OCI-LY1 (cell line): ENCODE results near the gene MAPK7.

Experiments used
- H2AFZ ChIP-seq: fragments of 200-600 bp; sonication (generic), shearing (Covaris generic); 2 replicates; pipeline ENCODE4 v1.6.0; 2014; ENCODE audit warnings: antibody characterized with exemption, mild to moderate bottlenecking, low read length
- H3F3A ChIP-seq: fragments of 200-600 bp; sonication (generic), shearing (Covaris generic); 2 replicates; pipeline ENCODE4 v1.6.0; 2014; ENCODE audit warnings: mild to moderate bottlenecking, antibody characterized with exemption, low read length, moderate library complexity; ENCODE audit not compliant: insufficient read depth
- H3K27ac ChIP-seq: fragments of 200-600 bp; sonication (generic); 2 replicates; pipeline ENCODE4 v1.5.1; 2014; ENCODE audit warnings: low read length, mixed run types, mild to moderate bottlenecking, low read depth; ENCODE audit not compliant: poor library complexity, severe bottlenecking
- H3K27me3 ChIP-seq: fragments of 200-600 bp; sonication (generic); 2 replicates; pipeline ENCODE4 v1.6.0; 2014; ENCODE audit warnings: antibody characterized with exemption, mild to moderate bottlenecking, low read length, moderate library complexity; ENCODE audit not compliant: insufficient read depth
- H3K36me3 ChIP-seq: fragments of 200-600 bp; sonication (generic); 2 replicates; pipeline ENCODE4 v1.6.1; 2014; ENCODE audit warnings: mild to moderate bottlenecking, antibody characterized with exemption, low read length, moderate library complexity, mixed read lengths; ENCODE audit not compliant: insufficient read depth
- H3K4me1 ChIP-seq: fragments of 200-600 bp; sonication (generic); 2 replicates; pipeline ENCODE4 v1.5.1; 2014; ENCODE audit warnings: mild to moderate bottlenecking, low read length, moderate library complexity; ENCODE audit not compliant: insufficient read depth, severe bottlenecking
- H3K4me2 ChIP-seq: fragments of 200-600 bp; sonication (generic), shearing (Covaris generic); 2 replicates; pipeline ENCODE4 v1.6.1; 2014; ENCODE audit warnings: low read length
- H3K4me3 ChIP-seq: fragments of 200-600 bp; sonication (generic); 2 replicates; pipeline ENCODE4 v1.5.1; 2014; ENCODE audit warnings: low read length, low read depth, mild to moderate bottlenecking, mixed read lengths; ENCODE audit not compliant: poor library complexity, severe bottlenecking
- H3K79me2 ChIP-seq: fragments of 200-600 bp; shearing (Covaris generic); 2 replicates; pipeline ENCODE4 v1.6.1; 2016; ENCODE audit warnings: mixed run types, low read length, mixed read lengths; ENCODE audit not compliant: insufficient read depth
- H3K9ac ChIP-seq: fragments of 200-600 bp; sonication (generic), shearing (Covaris generic); 2 replicates; pipeline ENCODE4 v1.6.1; 2014; ENCODE audit warnings: mild to moderate bottlenecking, low read length, mixed read lengths
- H3K9me2 ChIP-seq: fragments of 200-600 bp; sonication (generic), shearing (Covaris generic); 2 replicates; pipeline ENCODE4 v1.6.1; 2014; ENCODE audit warnings: low read depth, mild to moderate bottlenecking, low read length, mixed read lengths
- H3K9me3 ChIP-seq: fragments of 200-600 bp; shearing (Covaris generic); 2 replicates; pipeline ENCODE4 v1.6.1; 2014; ENCODE audit warnings: low read length, mixed read lengths
- H4K20me1 ChIP-seq: fragments of 200-600 bp; sonication (generic), shearing (Covaris generic); 2 replicates; pipeline ENCODE4 v1.6.0; 2016; ENCODE audit warnings: mild to moderate bottlenecking, low read length; ENCODE audit not compliant: insufficient read depth
- EZH2 ChIP-seq: fragments of 200-600 bp; sonication (generic), shearing (Covaris generic); IDR thresholded peaks from 2 replicates; pipeline ENCODE4 v1.8.0; 2017; ENCODE audit warnings: borderline replicate concordance, mixed run types, mild to moderate bottlenecking, antibody characterized with exemption, low read length, moderate library complexity, mixed read lengths
- TF ChIP-seq, protein P1 (sequence below): fragments of 200-600 bp; sonication (generic), shearing (Covaris generic); IDR thresholded peaks from 2 replicates; pipeline ENCODE4 v1.5.1; 2017; ENCODE audit warnings: mild to moderate bottlenecking, antibody characterized with exemption, low read length, moderate library complexity, mixed read lengths

The MAPK7 gene

DNA sequence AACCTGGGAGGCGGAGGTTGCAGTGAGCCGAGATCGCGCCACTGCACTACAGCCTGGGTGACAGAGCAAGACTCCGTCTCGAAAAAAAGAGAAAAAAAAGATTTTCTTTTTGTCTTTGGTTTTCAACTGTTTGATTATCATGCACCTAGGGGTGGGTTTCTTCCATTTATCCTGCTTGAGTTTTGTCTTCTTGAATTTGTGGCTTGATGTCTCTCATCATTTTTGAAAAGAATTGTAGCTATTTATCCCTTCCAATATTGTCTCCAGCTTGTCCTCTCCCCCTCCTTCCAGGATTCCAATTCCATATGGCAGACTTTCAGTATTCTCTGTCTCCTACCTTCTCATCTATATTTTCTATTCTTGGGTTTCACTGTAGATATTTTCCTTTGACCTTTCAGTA is 23.6 kb upstream of the MAPK7 start:
- H3K4me3 ChIP-seq = no peak overlapping the region
- TF ChIP-seq, protein P1, sequence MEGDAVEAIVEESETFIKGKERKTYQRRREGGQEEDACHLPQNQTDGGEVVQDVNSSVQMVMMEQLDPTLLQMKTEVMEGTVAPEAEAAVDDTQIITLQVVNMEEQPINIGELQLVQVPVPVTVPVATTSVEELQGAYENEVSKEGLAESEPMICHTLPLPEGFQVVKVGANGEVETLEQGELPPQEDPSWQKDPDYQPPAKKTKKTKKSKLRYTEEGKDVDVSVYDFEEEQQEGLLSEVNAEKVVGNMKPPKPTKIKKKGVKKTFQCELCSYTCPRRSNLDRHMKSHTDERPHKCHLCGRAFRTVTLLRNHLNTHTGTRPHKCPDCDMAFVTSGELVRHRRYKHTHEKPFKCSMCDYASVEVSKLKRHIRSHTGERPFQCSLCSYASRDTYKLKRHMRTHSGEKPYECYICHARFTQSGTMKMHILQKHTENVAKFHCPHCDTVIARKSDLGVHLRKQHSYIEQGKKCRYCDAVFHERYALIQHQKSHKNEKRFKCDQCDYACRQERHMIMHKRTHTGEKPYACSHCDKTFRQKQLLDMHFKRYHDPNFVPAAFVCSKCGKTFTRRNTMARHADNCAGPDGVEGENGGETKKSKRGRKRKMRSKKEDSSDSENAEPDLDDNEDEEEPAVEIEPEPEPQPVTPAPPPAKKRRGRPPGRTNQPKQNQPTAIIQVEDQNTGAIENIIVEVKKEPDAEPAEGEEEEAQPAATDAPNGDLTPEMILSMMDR = no peak
- TF ChIP-seq EZH2 = no peak
- H3K9me2 ChIP-seq = no peaks in the 10 kb centered on the region
- no peak overlapping the region for H3K4me2 ChIP-seq
- no peaks in the 10 kb centered on the region for H4K20me1 ChIP-seq
- no peaks in the 10 kb centered on the region for H3F3A ChIP-seq
- no peaks in the 10 kb centered on the region for H3K79me2 ChIP-seq
- no peaks in the 10 kb centered on the region for H3K9me3 ChIP-seq
- no peaks in the 10 kb centered on the region; the same call in 1 of the 2 replicates for H3K36me3 ChIP-seq
- no peak overlapping the region for H3K9ac ChIP-seq
- no peaks in the 10 kb centered on the region for H3K4me1 ChIP-seq
- no peak overlapping the region for H2AFZ ChIP-seq
- no peaks in the 10 kb centered on the region; the same call in 1 of the 2 replicates for H3K27me3 ChIP-seq
- H3K27ac ChIP-seq = no peak overlapping the region

DNA sequence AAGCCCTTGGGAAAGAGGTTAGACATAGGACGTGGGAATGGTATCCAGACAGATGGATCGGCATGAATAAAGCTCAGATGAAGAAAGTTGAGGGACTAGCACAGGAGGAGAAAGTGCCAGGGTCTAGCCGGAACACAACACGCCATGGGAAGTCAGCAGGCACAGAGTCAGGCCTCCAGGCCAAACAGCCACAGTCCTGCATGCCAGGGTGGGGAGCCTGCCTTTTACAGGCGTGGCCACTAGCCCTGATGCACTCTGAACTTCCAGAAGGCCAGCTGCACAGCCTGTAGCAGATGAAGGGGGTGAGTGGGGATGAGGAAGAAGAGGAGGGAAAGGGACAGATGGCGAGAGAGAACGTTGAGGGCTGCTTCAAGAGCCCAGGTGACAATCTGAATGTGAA is 20.9 kb upstream of the MAPK7 start:
- Histone ChIP-seq H3K9ac (no peak overlapping the region), H3K4me1 (peaks cover 9% of the 10 kb centered on the region), H3K9me3 (no peaks in the 10 kb centered on the region), H3K4me2 (no peak overlapping the region), H3K27me3 (no peaks in the 10 kb centered on the region; the same call in 1 of the 2 replicates), H3K36me3 (no peaks in the 10 kb centered on the region; the same call in 1 of the 2 replicates), H4K20me1 (no peaks in the 10 kb centered on the region), H2AFZ (no peak overlapping the region), H3K79me2 (no peaks in the 10 kb centered on the region), H3K9me2 (no peaks in the 10 kb centered on the region), H3K4me3 (no peak overlapping the region), H3F3A (no peaks in the 10 kb centered on the region), H3K27ac (no peak overlapping the region)
- TF ChIP-seq, protein P1 = no peak

DNA sequence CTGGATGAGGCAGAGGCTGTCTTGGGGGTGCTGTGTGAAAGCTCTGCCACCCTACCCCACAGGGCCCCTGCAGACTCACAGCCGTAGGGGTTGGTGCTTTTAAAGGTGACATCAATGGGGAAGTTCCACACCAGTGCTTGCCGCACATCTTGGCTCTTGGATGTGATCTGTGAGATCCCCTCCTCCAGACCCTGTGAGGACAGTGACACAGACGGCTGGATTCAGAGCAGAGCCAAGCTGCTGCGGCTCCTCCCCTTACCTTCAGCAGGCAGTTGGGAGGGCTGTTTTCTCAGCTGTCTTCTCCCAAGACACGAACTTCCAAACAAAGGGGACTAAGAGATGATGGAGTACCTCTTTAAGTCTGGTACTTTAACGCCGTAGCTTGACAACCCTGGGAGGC is 20.5 kb upstream of the MAPK7 start:
- no peak overlapping the region for H3K27ac ChIP-seq
- H3K79me2 ChIP-seq = no peaks in the 10 kb centered on the region
- H4K20me1 ChIP-seq = no peaks in the 10 kb centered on the region
- H3K9me3 ChIP-seq = no peaks in the 10 kb centered on the region
- no peaks in the 10 kb centered on the region for H3K9me2 ChIP-seq
- TF ChIP-seq, protein P1 = no peak
- no peak for TF ChIP-seq EZH2
- H3K4me2 ChIP-seq = no peak overlapping the region
- H3K4me3 ChIP-seq = no peak overlapping the region
- no peaks in the 10 kb centered on the region; the same call in 1 of the 2 replicates for H3K36me3 ChIP-seq
- no peaks in the 10 kb centered on the region; the same call in 1 of the 2 replicates for H3K27me3 ChIP-seq
- no peak overlapping the region for H3K9ac ChIP-seq
- H3F3A ChIP-seq = no peaks in the 10 kb centered on the region
- peaks cover 9% of the 10 kb centered on the region for H3K4me1 ChIP-seq
- H2AFZ ChIP-seq = no peak overlapping the region
